ENCODE results near the gene PEAK1. TPM values are rescaled to one million over a fixed set of nuclear protein-coding genes. Genes with fewer than 3 reads are reported as not detected.

The PEAK1 gene
- total RNA-seq, 1 experiment from 2014 or later: 21.2 TPM

GRCh38 chr15:77074350-77074749 is 345.6 kb downstream of the PEAK1 start:
- Histone ChIP-seq H2BK20ac (ENCODE audit: low read depth, low read length, poor library complexity, severe bottlenecking) (no peak overlapping the region), H3K23ac (ENCODE audit: insufficient read length, low read depth, low read length) (no peak overlapping the region), H3K18ac (ENCODE audit: insufficient read length, low read depth, low read length) (no peak overlapping the region), H4K8ac (replicated peaks; ENCODE audit: insufficient read length, low read depth, low read length) (no peak overlapping the region), H3K4ac (ENCODE audit: low read depth, low read length) (no peak overlapping the region), H2AFZ (ENCODE audit: low read length) (no peak overlapping the region), H3K4me1 (ENCODE audit: insufficient read depth, low read length) (peaks cover 3% of the 10 kb centered on the region), H3K79me2 (ENCODE audit: insufficient read depth, low read length) (peaks cover 4% of the 10 kb centered on the region; the same call in 1 of the 2 replicates), H4K20me1 (ENCODE audit: control insufficient read depth, insufficient read depth, insufficient read length) (no peaks in the 10 kb centered on the region), H3K27ac (ENCODE audit: insufficient read length, low read depth, low read length) (no peak overlapping the region), H3K79me1 (ENCODE audit: insufficient read depth, low read depth, low read length, poor library complexity, severe bottlenecking) (no peaks in the 10 kb centered on the region), H3T11ph (ENCODE audit: low read length) (no peak overlapping the region), H3K9ac (ENCODE audit: extremely low read depth, insufficient read length, low read length) (no peak overlapping the region), H4K91ac (ENCODE audit: insufficient read length, low read depth, low read length) (no peak overlapping the region), H2BK5ac (ENCODE audit: insufficient read length, low read length) (no peak overlapping the region), H2BK12ac (ENCODE audit: insufficient read length, low read depth, low read length) (no peak overlapping the region), H3K14ac (ENCODE audit: insufficient read depth, low read length) (no peak overlapping the region), H3K4me2 (ENCODE audit: insufficient read depth, insufficient read length, low read length) (no peak overlapping the region), H2BK120ac (ENCODE audit: low read depth, low read length, poor library complexity, severe bottlenecking) (no peak overlapping the region), H2BK15ac (ENCODE audit: low read depth, low read length) (no peak overlapping the region), H3K9me3 (ENCODE audit: control insufficient read depth, low read depth, low read length) (no peaks in the 10 kb centered on the region), H3K23me2 (ENCODE audit: insufficient read length, low read depth, low read length, poor library complexity, severe bottlenecking) (peaks cover 6% of the 10 kb centered on the region), H4K5ac (ENCODE audit: insufficient read length, low read depth, low read length) (no peak overlapping the region), H2AK5ac (ENCODE audit: insufficient read length, low read length) (no peak overlapping the region), H3K56ac (ENCODE audit: insufficient read length, low read depth, low read length) (no peak overlapping the region), H3K27me3 (ENCODE audit: insufficient read depth, low read length) (no peaks in the 10 kb centered on the region)
- H3K9me3 Mint-ChIP-seq: peaks cover 0 to 4% of the 10 kb centered on the region in 2 experiments; a peak in 1 of 5 replicates
- TF ChIP-seq CTCF (conservative IDR thresholded peaks at IDR 0.05): no peak
- no peak overlapping the region; a peak in 1 of 5 replicates for H3K4me3 Mint-ChIP-seq
- H3K27ac Mint-ChIP-seq: no peak overlapping the region
- no CpG with 5 or more reads among the region's 2 CpGs for WGBS (ENCODE audit: extremely low coverage, insufficient read length, low lambda C conversion rate)
- H3K36me3 Mint-ChIP-seq (ENCODE audit: insufficient read depth in 1 of 3, low read depth in 3 of 3): peaks cover 0 to 4% (median 0%) of the 10 kb centered on the region in 3 experiments; a peak in 1 of 7 replicates
- H3K27me3 Mint-ChIP-seq (ENCODE audit: low read depth): peaks cover 3% of the 10 kb centered on the region
- H3K4me1 Mint-ChIP-seq: peaks cover 10 to 15% of the 10 kb centered on the region in 2 experiments
- no peak for DNase-seq

All from H9 (cell line).